ENCODE results near the gene COPRS.

DNA sequence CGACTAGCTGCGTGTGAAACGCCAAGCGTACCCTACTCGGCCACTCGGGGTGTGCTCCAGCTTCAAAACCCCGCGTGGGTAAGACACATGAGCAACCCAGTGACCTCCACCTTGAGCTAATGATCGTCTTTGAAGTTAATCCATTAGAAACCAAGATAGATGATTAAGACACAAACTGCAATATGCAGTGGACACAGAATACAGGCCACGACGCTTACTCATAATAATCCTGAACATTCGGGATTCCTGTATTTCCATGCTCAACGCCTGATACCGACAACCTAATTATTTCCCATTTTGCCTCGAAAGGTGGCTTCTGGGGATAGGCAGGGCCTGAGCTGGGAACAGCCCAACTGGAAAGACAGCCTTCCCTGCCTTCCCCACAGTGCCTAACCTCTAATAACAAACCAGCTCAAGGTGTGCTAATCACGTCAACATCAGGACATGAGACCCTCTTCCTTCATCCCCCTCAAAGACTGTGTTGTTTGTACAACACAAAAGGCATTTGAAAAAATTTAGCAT, 504 bp upstream of the COPRS start:
- TF ChIP-seq SUZ12 (IDR thresholded peaks at IDR 0.05) (no peak), HDGF (IDR thresholded peaks at IDR 0.05; ENCODE audit: borderline replicate concordance) (no peak), FOXA1 (IDR thresholded peaks at IDR 0.05) (no peak)
